GM12873 (cell line): ENCODE measurements around the gene STAP1.

Experiments used
- TF ChIP-seq, protein P1 (sequence below): IDR thresholded peaks from 2 replicates; pipeline ENCODE4 v1.5.1; 2012; ENCODE audit warnings: low read depth, mild to moderate bottlenecking, moderate library complexity, low read length, control low read depth; ENCODE audit not compliant: insufficient read depth; ENCODE audit errors: missing control alignments

The STAP1 gene

DNA sequence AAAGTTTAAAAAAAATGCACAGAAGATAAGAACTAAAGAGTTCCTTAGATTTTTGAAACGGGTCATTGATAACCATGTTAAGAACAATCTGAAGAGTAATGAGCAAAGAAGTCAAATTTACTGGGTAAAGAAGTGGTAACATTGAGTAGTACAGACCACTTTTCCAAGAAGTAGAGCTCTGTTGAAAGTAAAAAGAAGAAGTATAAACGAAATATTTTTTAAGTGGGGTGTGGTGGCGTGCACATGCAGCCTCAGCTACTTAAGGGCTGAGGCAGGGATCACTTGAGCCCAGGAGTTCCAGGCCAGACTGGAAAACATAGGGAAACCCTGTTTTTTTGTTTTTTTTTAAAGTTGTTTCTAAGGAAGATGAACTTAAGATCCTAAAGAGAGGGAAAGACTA, 74.0 kb downstream of the STAP1 start:
- TF ChIP-seq, protein P1, sequence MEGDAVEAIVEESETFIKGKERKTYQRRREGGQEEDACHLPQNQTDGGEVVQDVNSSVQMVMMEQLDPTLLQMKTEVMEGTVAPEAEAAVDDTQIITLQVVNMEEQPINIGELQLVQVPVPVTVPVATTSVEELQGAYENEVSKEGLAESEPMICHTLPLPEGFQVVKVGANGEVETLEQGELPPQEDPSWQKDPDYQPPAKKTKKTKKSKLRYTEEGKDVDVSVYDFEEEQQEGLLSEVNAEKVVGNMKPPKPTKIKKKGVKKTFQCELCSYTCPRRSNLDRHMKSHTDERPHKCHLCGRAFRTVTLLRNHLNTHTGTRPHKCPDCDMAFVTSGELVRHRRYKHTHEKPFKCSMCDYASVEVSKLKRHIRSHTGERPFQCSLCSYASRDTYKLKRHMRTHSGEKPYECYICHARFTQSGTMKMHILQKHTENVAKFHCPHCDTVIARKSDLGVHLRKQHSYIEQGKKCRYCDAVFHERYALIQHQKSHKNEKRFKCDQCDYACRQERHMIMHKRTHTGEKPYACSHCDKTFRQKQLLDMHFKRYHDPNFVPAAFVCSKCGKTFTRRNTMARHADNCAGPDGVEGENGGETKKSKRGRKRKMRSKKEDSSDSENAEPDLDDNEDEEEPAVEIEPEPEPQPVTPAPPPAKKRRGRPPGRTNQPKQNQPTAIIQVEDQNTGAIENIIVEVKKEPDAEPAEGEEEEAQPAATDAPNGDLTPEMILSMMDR = no peak

DNA sequence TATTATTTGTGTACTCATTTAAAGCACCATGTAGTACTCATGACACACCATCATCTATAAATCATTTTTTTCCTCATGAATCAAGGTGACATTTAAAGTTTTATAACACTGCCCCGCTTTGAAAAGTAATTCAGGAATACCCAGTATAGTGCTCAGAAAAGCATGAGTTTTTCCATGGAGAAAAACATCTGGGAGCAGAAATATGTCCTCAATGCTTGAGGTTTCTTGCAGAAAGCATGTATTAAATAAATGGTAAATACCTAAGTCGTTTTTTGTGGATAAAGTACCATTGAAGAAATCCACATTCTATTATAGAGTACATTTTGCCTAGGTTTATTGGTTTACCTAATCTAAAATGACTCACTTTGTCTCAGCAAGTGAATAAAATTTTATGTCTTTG, 76.2 kb downstream of the STAP1 start:
- TF ChIP-seq, protein P1 = no peak

DNA sequence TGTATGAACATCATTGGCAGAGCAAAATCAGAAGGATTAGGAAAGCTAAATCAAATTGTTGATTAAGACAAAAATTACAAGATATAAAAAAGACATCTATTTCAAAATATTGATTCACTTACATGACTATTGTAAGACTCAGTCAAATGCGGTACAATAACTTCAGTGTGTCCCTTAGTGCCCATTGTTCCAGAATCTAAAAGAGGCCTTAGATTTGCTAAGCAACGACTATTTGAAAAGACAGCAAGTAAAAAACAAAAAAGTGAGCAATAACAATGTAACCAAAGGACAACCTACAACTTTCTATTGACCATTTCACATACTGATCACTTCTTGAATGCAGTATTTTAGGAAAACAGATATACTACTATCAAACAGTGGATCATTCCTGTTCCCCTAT, 76.8 kb downstream of the STAP1 start:
- TF ChIP-seq, protein P1 = no peak

DNA sequence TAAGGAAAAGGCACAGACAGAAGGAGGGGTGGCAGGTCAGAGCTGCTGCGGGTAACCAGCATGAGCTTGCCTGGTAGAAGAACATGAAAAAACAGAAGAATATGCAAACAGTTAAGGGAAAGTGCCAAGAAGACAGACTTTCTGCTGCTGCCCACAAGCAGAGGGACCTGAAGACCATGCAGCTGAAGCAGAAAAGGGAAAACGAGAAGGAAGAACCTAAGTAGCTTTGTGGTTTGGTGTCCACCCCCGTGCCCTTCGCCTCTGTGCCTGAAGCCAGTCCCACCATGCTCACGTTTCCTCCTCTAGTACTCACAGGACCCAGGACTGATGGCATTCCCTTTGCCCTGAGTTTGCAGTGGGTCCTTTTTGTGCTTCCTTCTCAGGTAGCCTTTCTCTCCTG, 79.6 kb downstream of the STAP1 start:
- TF ChIP-seq, protein P1 = no peak

DNA sequence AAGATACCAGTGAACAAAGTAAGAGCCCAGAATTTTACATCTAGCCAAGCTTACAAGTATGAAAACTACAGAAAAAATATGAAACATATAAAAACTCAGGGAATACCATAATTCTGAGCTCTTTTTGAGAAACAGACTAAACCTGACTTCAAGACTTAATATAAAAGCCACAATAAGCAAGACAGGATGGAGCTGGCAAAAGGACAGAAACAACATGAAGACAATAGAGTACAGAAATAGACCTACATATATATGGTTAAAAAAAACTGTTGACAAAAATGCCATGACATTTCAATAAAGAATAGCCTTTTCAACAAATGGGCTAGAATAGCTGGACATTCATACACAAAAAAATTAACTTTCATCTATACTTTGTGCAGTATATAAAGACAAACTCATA, 93.0 kb downstream of the STAP1 start:
- TF ChIP-seq, protein P1 = no peak
